SK-N-SH treated with all-trans-retinoic acid at 6 μM for 48 hours (cell line): ENCODE measurements around the gene FMN1.

Experiments used
- ATAC-seq: fragments of 200-7000 bp; cut with Tn5 transposase; 3 replicates; pipeline ENCODE4 v1.9.1; 2020; ENCODE audit warnings: mild to moderate bottlenecking, moderate library complexity
- ARNTL ChIP-seq: fragments of 450-650 bp; formaldehyde crosslinking; IDR thresholded peaks from 2 replicates; pipeline ENCODE4 v1.5.0; 2020; ENCODE audit warnings: low read depth, mild to moderate bottlenecking, moderate library complexity, borderline replicate concordance
- BACH2 ChIP-seq: fragments of 250-450 bp; sonication (Bioruptor Pico); IDR thresholded peaks from 2 replicates; pipeline ENCODE4 v1.9.0; 2021; ENCODE audit warnings: mild to moderate bottlenecking, borderline replicate concordance
- CREB5 ChIP-seq: fragments of 250-450 bp; sonication (Bioruptor Pico); IDR thresholded peaks from 2 replicates; pipeline ENCODE4 v1.5.1; 2020; ENCODE audit warnings: low read depth, mild to moderate bottlenecking, moderate library complexity
- CSRNP3 ChIP-seq: fragments of 250-450 bp; sonication (Bioruptor Pico); IDR thresholded peaks from 2 replicates; pipeline ENCODE4 v1.5.1; 2021; ENCODE audit warnings: mild to moderate bottlenecking, moderate library complexity
- ESRRG ChIP-seq: fragments of 250-450 bp; sonication (Bioruptor Pico); IDR thresholded peaks from 2 replicates; pipeline ENCODE4 v1.6.1; 2021; ENCODE audit warnings: mild to moderate bottlenecking
- GLIS3 ChIP-seq: fragments of 250-450 bp; sonication (Bioruptor Pico); IDR thresholded peaks from 2 replicates; pipeline ENCODE4 v1.5.0; 2020; ENCODE audit warnings: mild to moderate bottlenecking, moderate library complexity
- OSR1 ChIP-seq: fragments of 250-450 bp; sonication (Bioruptor Pico); IDR thresholded peaks from 2 replicates; pipeline ENCODE4 v1.8.0; 2022; ENCODE audit warnings: moderate library complexity, mild to moderate bottlenecking, inconsistent platforms
- PATZ1 ChIP-seq: fragments of 250-450 bp; sonication (Bioruptor Pico); IDR thresholded peaks from 2 replicates; pipeline ENCODE4 v1.8.0; 2020; ENCODE audit warnings: mild to moderate bottlenecking, moderate library complexity, borderline replicate concordance
- POU6F1 ChIP-seq: fragments of 250-450 bp; sonication (Bioruptor Pico); IDR thresholded peaks from 2 replicates; pipeline ENCODE4 v1.8.0; 2021; ENCODE audit warnings: low read depth, mild to moderate bottlenecking, moderate library complexity, borderline replicate concordance
- PPARA ChIP-seq: fragments of 250-450 bp; sonication (Bioruptor Pico); IDR thresholded peaks from 2 replicates; pipeline ENCODE4 v1.5.0; 2020; ENCODE audit warnings: mild to moderate bottlenecking, borderline replicate concordance
- RARB ChIP-seq: fragments of 250-450 bp; sonication (Bioruptor Pico); IDR thresholded peaks from 2 replicates; pipeline ENCODE4 v1.8.0; 2021; ENCODE audit warnings: mild to moderate bottlenecking, moderate library complexity
- SNAI2 ChIP-seq: fragments of 250-450 bp; sonication (Bioruptor Pico); IDR thresholded peaks from 2 replicates; pipeline ENCODE4 v1.5.0; 2020; ENCODE audit warnings: mild to moderate bottlenecking, moderate library complexity
- TCF4 ChIP-seq: fragments of 250-450 bp; sonication (Bioruptor Pico); IDR thresholded peaks from 2 replicates; pipeline ENCODE4 v1.8.0; 2021; ENCODE audit warnings: mild to moderate bottlenecking, moderate library complexity, borderline replicate concordance
- TOX ChIP-seq: fragments of 250-450 bp; sonication (Bioruptor Pico); IDR thresholded peaks from 2 replicates; pipeline ENCODE4 v1.8.0; 2021; ENCODE audit warnings: mild to moderate bottlenecking, moderate library complexity, borderline replicate concordance
- TSHZ2 ChIP-seq: fragments of 250-450 bp; sonication (Bioruptor Pico); IDR thresholded peaks from 2 replicates; pipeline ENCODE4 v1.5.0; 2020; ENCODE audit warnings: mild to moderate bottlenecking, moderate library complexity
- ZC3H10 ChIP-seq: fragments of 250-450 bp; sonication (Bioruptor Pico); IDR thresholded peaks from 2 replicates; pipeline ENCODE4 v1.5.1; 2021; ENCODE audit warnings: mild to moderate bottlenecking, moderate library complexity
- ZFP3 ChIP-seq: fragments of 250-450 bp; sonication (Bioruptor Pico); IDR thresholded peaks from 2 replicates; pipeline ENCODE4 v1.5.0; 2020; ENCODE audit warnings: mild to moderate bottlenecking, moderate library complexity
- ZFP30 ChIP-seq: fragments of 450-650 bp; formaldehyde crosslinking; IDR thresholded peaks from 2 replicates; pipeline ENCODE4 v1.5.0; 2022; ENCODE audit warnings: mild to moderate bottlenecking, moderate library complexity
- ZNF565 ChIP-seq: fragments of 450-650 bp; formaldehyde crosslinking; conservative IDR thresholded peaks from 2 replicates; pipeline ENCODE4 v1.5.0; 2020; ENCODE audit warnings: low read depth, mild to moderate bottlenecking, moderate library complexity
- ZNF70 ChIP-seq: fragments of 450-650 bp; formaldehyde crosslinking; IDR thresholded peaks from 2 replicates; pipeline ENCODE4 v1.5.0; 2020; ENCODE audit warnings: mild to moderate bottlenecking, moderate library complexity

FMN1 gene

GRCh38 chr15:32993285-32993684 lies 201.2 kb downstream of the FMN1 start:
- no peak for ATAC-seq
- TF ChIP-seq BACH2, result no peak
- no peak for TF ChIP-seq CSRNP3
- no peak for TF ChIP-seq ZFP3
- TF ChIP-seq PATZ1 (CRISPR knock-in tag), result no peak
- no peak for TF ChIP-seq GLIS3 (CRISPR knock-in tag)
- no peak for TF ChIP-seq TSHZ2

GRCh38 chr15:32991619-32992111 lies 202.8 kb downstream of the FMN1 start:
- ATAC-seq, result no peak
- TF ChIP-seq ZC3H10 (no peak), TOX (CRISPR knock-in tag) (no peak), OSR1 (CRISPR knock-in tag) (no peak), CREB5 (CRISPR knock-in tag) (no peak), SNAI2 (CRISPR knock-in tag) (no peak), POU6F1 (CRISPR knock-in tag) (no peak), PPARA (CRISPR knock-in tag) (no peak), BACH2 (no peak), GLIS3 (CRISPR knock-in tag) (no peak), RARB (no peak), ARNTL (CRISPR knock-in tag) (no peak), ZFP30 (CRISPR knock-in tag) (no peak), CSRNP3 (no peak), TSHZ2 (no peak), ZNF70 (CRISPR knock-in tag) (no peak), ZNF565 (CRISPR knock-in tag) (no peak), TCF4 (CRISPR knock-in tag) (no peak), ESRRG (CRISPR knock-in tag) (no peak)
